ENCODE measurements around the gene ANKRD36C.
A peak's percentile ranks its signal among the peaks of the same experiment; 100 is the strongest.
"Not testable (repeated sequence)": the region's sequence is repeated elsewhere in the genome, so short reads cannot be mapped to it uniquely, and the experiment has no call there.

Gene ANKRD36C

GRCh38 chr2:95991351-95992094, at the start of gene ANKRD36C:
ANKRD36C (minus strand) TSS chr2:95991824; CDS start chr2:95991708, 116 bp downstream.
- not testable (repeated sequence) for DNase-seq (ENCODE audit: low read depth)

- not testable (repeated sequence) for DNase-seq (ENCODE audit: low read depth)
Measured at GRCh38 chr2:96035554-96035953, 43.9 kb upstream of the ANKRD36C start.

- not testable (repeated sequence) for DNase-seq (ENCODE audit: low read depth)
Measured at GRCh38 chr2:96034792-96035191, 43.2 kb upstream of the ANKRD36C start, which contains the start of gene GPAT2. GPAT2 (minus strand) TSS chr2:96034916; CDS start chr2:96032359, 2,557 bp downstream.

- DNase-seq (ENCODE audit: low read depth) = not testable (repeated sequence)
Measured at GRCh38 chr2:96033997-96034396, 42.4 kb upstream of the ANKRD36C start.

GRCh38 chr2:96027725-96028325, 36.2 kb upstream of the ANKRD36C start:
- DNase-seq (ENCODE audit: low read depth) = not testable (repeated sequence)

- not testable (repeated sequence) for DNase-seq (ENCODE audit: low read depth)
Measured at GRCh38 chr2:96025755-96026154, 34.1 kb upstream of the ANKRD36C start.

GRCh38 chr2:96025194-96025492, 33.5 kb upstream of the ANKRD36C start:
- DNase-seq (ENCODE audit: low read depth) = no peak

GRCh38 chr2:96024336-96025193, 32.9 kb upstream of the ANKRD36C start:
- no peak for DNase-seq (ENCODE audit: low read depth)

- DNase-seq (ENCODE audit: low read depth) = not testable (repeated sequence)
Measured at GRCh38 chr2:96023701-96024100, 32.1 kb upstream of the ANKRD36C start.

GRCh38 chr2:96022701-96023447, 31.2 kb upstream of the ANKRD36C start:
- peak; percentile 44 for DNase-seq (ENCODE audit: low read depth)

GRCh38 chr2:96022126-96022525, 30.5 kb upstream of the ANKRD36C start:
- DNase-seq (ENCODE audit: low read depth) = not testable (repeated sequence)

- not testable (repeated sequence) for DNase-seq (ENCODE audit: low read depth)
Measured at GRCh38 chr2:96021142-96021541, 29.5 kb upstream of the ANKRD36C start.

GRCh38 chr2:96019909-96020590, 28.4 kb upstream of the ANKRD36C start:
- DNase-seq (ENCODE audit: low read depth) = not testable (repeated sequence)

- DNase-seq (ENCODE audit: low read depth) = not testable (repeated sequence)
Measured at GRCh38 chr2:96016321-96016720, 24.7 kb upstream of the ANKRD36C start.

- not testable (repeated sequence) for DNase-seq (ENCODE audit: low read depth)
Measured at GRCh38 chr2:96012792-96013264, 21.2 kb upstream of the ANKRD36C start.

- DNase-seq (ENCODE audit: low read depth) = not testable (repeated sequence)
Measured at GRCh38 chr2:96012086-96012791, 20.6 kb upstream of the ANKRD36C start.

GRCh38 chr2:96011129-96011455, 19.5 kb upstream of the ANKRD36C start:
- not testable (repeated sequence) for DNase-seq (ENCODE audit: low read depth)

GRCh38 chr2:96010320-96011128, 18.9 kb upstream of the ANKRD36C start:
- DNase-seq (ENCODE audit: low read depth) = peak; percentile 94

- not testable (repeated sequence) for DNase-seq (ENCODE audit: low read depth)
Measured at GRCh38 chr2:96009833-96010232, 18.2 kb upstream of the ANKRD36C start.

GRCh38 chr2:96008051-96008450, 16.4 kb upstream of the ANKRD36C start:
- DNase-seq (ENCODE audit: low read depth) = not testable (repeated sequence)
